RCC 7860 (cell line): ENCODE data around the gene SLC24A3.
A peak's percentile ranks its signal among the peaks of the same experiment; 100 is the strongest.

Experiments
- DNase-seq: peaks from one replicate; pipeline ENCODE4 v3.0.0-alpha.2; 2015; ENCODE audit warnings: low spot score
- FAIRE-seq: peaks from 2 replicates; lab custom pipeline; 2012; peaks lifted over from hg19 to GRCh38; lab: Jason Lieb, UNC

The SLC24A3 gene

DNA sequence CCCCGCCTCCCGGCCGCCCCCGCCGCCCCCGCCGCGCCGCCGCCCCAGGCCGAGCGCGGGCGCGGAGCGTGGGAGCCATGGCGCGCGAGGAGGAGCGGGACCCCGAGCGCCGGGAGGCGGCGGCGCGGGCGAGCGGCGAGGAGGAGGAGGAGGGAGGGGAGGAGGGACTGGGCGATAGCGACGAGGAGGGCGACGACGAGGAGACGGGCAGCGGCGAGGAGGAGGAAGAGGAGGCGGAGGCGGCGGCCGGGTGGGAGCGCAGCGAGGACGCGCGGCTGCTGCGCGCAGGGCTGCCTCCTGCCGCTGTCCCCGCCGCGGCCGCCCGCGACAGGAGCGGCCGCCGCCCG lies at the start of gene SLC24A3:
SLC24A3 (plus strand) TSS at position 174 of the 347 bp plus-strand sequence.
- no peak for DNase-seq
- FAIRE-seq: no peak

DNA sequence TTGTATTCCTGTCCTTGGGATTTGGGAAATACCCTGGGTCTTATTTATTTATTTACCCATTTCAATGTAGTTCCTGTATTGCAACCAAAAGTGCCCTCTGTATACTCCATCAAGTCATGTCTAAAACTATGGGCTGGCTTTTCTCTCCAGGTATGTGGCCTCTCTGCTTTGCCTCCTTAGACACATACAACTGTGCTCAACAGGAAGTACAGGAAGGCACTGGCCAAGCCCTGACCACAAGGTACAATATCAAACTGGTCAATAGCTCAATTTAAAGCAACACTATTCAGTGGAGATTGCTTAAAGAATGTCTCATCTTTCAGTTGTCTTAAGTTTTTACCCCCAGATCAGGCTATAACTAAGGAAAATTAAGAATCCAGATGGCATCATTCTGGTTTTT lies 42.3 kb upstream of the SLC24A3 start:
- DNase-seq (no peak), FAIRE-seq (no peak)

DNA sequence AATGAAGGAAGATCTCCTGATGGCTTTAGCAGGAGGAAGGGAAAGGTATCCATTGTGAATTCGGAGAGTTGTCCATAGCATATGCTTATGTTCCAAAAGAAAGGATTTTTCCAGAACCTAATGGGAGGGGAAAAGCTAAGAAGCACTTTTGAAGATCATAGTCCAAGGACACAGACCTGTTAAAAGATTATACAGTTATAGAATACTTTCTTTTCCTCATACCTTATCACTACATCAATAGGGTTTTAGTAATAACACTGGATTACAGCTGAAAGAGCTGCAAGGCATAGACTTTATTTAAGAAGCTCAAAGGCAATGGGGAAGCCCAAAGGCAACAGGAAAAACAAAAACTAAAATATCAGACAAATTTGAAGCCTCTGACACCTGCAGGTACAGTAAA lies 39.8 kb upstream of the SLC24A3 start:
- DNase-seq (no peak), FAIRE-seq (no peak)

DNA sequence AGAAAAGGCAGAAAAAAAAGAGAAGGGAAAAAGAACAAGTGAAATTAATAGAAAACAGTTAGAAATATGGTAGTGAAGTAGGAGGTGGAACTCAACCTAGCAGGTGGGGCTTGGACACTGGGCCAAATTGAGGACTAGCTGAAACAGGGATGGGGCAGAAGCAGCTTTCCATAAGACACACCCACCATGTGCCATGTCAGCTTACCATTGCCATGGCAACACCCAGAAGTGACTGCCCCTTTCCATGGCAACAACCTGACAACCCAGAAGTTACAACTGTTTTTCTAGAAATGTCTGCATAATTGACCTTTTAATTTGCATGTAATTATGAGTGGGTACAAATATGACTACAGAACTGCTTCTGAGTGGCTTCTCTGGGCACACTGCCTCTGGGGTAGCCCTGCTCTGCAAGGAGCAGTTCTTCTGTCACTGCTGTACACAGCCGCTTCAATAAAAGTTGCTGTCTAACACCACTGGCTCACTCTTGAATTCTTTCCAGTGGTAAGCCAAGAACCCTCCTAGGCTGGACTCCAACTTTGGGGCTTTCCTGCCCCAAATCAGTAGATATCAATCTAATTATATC lies 35.9 kb upstream of the SLC24A3 start:
- DNase-seq: no peak
- no peak for FAIRE-seq

DNA sequence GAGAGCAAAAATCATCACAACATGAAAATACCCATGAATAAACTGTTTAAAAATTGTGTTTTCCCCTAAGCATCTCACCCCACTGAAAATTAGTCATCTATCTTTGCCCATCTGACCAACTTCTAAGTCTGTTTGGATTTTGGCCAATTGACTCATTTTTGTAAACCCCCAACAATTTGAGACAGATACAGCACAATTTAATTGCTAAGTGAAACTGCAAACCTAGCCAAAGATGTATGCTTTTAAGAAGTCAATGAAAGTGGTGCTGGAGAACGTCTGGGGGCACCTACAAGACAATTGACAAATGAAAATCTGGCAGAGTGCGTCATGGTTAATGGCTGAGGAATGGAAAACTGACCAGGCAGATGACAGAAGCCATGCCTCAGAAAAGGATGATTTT lies 30.9 kb upstream of the SLC24A3 start:
- no peak for DNase-seq
- FAIRE-seq: no peak

DNA sequence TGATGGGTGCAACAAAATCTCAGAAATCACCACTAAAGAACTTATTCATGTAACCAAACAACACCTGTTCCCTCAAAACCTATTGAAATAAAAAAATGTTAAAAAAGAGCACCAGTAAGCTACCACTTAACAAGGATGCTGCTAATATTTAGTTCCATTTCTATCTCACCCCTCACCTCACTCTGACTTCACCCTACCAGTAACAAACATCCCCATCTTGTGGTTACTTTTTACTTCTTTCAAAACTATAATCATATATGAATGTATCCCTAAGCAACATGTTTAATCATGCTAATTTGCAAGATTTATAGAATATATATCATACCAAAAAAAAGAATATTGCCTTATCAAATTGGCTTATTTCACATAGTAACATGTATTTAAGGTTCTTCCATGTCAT lies 27.4 kb upstream of the SLC24A3 start:
- FAIRE-seq (no peak), DNase-seq (no peak)

DNA sequence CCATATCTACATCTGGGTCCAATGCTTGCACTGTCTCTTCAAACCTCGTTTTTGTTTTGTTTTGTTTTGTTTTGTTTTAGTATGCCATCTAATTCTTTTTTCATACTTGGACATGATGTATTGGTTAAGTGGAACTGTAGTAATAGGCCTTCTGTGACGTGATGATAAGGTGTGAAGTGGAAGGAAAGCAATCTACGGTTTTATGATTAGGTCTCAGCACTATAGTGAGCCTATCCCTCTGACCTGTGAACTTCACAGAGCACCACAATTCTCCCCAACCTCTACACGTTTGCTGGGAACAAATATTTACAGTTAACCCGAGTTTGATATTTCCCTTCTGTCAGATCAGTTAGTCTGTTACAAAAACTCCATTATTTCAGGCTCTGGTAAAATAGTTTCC lies 19.1 kb upstream of the SLC24A3 start:
- FAIRE-seq: no peak
- DNase-seq: no peak

DNA sequence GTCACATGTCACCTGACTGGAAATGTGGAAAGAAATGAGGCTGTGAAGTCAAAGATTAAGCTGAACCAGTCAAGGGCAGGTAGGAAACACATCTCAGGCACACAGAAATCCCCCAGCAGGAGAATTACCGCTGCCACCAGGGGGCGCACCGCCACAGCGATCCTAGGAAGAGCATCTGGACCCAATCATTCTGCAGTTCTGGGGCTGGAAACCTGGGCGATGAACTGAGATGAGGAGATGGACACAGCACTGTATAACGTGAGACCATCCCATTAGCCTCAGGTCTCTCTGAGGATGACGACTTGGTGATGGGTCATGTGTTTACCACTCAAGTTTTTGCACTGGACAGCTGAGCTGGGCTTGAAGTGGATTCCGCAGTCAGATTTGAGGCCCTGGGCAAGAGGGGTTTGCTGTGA lies 6.5 kb upstream of the SLC24A3 start:
- DNase-seq (peak; percentile 17), FAIRE-seq (no peak)

DNA sequence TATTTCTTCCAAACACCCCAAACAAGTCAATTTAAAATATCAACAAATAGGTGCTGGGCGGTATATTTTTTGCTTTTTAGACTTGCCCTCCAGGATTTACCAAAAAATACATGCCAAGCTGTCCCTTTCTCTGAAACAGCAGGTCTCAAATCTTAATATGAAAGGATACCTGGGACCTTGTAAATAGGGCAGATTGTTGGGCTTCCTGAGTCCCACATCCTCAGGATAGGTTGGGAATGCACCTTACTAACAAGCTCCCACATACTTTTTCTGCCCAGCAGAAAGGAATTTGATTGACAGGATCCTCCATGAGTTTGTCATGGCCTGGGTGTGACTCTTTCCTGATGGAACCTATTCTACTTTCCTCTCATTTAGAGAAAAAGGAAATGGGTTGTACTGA lies 4.9 kb upstream of the SLC24A3 start:
- FAIRE-seq (no peak), DNase-seq (no peak)

DNA sequence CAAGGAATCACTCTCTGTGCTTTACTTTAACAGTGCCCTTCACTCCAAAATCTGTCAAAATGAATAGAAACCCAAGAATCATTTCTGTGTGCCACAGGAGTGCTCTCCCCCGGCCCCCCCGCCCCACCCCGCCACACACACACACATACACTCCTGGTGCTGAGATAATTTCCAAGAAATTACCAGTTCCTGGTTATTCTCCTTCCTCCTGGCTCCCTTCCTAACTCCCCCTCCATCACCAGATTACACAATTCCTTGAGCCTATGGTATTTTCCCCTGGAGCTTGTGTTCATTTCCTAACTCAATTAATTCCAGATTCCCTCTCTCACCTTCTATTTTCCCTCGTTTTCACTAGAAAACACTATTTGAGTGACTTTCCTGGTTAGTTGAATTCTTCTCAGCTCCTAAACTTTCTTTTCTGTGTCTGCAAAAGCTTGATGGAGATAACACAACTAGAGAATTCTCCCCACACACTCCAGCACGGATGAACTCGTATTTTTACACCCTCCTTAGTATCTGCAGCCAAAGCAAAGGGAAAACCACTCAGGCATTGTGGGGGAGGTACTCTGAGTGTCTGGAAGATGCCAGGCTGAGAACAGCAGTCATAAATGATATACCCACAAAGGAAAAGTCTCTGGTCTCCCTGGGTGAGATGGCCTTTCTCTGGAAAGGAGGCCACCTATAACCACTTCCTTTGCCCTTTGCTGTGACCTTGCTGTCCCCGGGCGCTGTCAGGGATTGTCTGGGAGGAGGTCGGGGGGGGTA lies 1.9 kb upstream of the SLC24A3 start:
- DNase-seq: no peak
- no peak for FAIRE-seq

DNA sequence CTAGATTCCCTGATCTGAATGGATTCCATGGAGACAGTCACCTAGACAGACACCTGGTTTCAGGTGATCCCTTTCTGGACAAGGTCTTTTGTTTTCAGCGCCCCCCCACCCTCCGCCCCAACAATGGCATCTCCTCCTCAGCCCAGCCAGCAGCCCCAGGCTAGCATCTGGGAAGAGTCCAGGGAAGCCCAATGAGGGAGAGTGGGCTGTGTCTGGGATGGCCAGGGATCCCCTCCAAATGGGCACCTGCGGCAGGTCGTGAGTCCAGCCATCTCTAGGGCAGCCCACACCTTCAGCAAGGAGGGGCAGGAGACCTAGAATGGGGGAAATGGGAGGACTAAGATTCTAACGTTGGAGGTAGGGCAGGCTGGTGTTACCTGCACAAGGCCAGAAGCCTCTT lies 1.2 kb upstream of the SLC24A3 start:
- FAIRE-seq (no peak), DNase-seq (no peak)

DNA sequence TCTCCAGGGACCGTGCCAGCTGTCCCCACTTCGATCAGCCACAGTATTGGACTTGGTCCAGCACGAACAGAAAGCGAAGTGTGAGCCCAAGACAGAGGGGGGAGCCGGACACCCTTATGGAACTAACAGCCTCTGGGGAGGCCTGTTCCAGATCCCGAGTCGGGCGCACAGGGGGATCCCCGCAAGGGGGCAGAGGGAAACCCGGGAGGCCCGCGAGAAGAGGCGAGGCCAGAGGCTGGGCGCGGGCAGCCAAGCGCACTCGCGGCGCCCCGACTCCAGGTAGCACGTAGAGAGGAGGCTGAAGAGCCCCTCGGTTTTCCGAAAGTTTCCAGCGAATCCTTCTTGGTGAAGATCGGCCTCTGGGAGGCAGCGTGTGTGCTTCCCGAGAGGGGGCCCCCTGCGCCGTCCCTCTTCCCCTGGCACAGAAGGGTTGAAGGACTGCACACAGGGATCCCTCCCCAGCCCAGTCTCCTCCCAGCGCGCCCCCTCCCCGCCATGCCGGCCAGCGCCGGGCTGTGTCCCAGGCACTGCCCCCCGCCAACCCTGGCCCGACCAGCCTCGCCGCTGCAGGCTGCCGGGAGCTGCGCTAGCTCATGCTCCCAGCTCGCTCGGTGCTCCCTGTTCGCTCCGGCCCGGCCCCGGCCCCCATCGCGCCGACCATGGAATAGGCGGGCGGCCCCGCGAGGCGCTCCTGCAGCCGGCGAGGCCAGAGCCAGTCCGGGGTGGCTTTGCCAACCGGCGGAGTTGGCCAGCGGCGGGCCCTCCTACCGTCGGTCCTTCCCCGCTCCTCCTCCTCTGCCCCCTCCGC lies 577 bp upstream of the SLC24A3 start:
- no peak for FAIRE-seq
- no peak for DNase-seq

DNA sequence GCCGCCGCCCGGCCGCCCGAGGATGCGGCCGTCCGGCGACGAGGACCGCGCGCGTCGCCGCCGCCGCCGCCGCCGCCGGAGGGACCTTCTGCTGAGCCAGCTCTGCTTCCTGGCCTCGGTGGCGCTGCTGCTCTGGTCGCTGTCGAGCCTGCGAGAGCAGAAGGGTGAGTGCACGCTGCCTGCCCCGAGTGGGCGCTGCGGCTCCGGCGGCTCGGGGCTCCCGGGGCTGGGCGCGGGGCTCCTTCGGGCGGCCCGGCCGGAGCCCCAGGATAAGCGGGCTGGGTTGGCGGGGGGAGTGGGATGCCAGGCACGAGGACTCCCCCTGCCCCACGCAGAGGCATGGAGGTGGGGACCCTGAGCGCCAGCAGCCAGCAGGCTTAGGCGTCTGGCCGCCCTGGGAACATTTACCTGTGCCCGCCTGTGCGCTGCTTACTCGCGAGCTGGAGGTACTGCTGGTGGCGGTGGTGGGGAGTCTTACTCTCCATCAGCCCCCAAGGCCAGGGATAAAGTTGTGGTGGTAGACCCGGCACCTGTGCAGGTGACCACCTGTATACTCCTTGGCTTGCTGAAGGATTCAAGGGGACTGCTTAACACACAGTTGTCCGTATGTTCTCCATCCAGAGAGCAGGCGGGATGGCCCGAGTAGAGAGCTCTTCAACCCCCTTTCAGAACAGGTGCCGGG lies 520 bp downstream of the SLC24A3 start:
- FAIRE-seq (no peak), DNase-seq (no peak)

DNA sequence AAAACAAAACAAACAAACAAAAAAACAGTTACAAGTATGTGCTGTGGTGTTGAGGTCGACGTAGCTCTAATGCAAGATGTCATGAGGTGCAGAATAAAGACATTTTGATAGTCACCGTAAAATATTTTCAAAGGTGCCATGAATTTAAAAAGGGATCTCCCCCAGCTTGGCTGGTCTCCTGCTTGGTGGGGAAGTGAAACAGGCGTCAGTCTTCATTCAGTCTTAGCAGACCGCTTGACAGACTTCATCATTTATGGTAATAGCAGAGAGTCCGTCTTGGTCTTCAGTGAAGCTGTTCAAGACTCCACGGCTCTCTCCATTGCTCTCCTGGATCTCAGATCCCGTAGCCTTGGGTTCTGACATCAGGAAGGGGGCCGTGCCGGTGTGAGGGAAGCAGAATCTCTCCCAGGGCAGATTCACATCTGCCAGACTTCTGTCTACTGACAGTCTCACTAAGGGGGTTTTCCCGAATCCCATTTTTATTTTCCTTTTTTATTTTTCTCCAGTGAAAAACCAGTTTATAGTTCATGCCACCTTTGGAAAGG lies 1.6 kb downstream of the SLC24A3 start:
- FAIRE-seq (no peak), DNase-seq (no peak)

DNA sequence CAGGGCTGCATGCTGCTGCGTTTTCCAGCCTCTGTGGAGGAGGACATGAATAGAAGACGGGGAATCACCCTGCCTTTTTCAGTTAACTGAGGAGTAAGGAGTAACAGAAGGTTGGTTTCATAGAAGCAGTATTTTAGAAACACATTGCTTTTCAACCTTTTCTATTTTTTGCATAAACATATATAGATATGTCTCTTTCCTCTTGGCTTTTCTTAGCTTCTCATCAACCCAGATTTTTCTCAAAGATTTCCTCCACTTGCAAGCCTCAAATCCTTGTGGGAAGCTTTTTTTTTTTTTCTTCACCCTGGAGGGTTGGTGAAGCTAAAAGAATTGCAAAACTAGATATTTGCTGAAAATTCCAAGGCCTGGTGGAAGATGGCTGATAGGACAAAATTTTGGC lies 6.0 kb downstream of the SLC24A3 start:
- FAIRE-seq (no peak), DNase-seq (no peak)

DNA sequence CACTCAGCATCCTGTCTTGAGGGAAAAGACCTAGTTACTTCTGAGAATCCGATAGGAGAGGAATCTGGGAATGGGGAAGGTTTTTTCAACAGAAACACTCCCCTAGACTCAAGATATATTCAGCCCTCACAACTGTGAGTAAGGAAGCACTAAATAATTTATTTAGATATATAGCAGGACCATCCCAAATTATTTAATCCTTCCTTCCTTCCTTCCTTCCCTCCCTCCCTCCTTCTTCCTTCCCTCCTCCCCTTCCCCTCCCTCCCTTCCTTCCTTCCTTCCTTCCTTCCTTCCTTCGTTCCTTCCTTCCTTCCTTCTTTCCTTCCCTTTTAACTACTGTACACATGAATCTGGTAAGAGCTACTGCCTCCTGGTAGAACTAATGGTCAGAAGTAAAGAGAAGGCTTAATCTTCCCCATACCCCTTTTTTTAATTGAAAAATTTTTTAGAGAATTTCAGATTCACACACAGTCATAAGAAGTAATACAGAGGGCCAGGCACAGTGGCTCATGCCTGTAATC lies 10.1 kb downstream of the SLC24A3 start:
- DNase-seq: no peak
- FAIRE-seq: no peak

DNA sequence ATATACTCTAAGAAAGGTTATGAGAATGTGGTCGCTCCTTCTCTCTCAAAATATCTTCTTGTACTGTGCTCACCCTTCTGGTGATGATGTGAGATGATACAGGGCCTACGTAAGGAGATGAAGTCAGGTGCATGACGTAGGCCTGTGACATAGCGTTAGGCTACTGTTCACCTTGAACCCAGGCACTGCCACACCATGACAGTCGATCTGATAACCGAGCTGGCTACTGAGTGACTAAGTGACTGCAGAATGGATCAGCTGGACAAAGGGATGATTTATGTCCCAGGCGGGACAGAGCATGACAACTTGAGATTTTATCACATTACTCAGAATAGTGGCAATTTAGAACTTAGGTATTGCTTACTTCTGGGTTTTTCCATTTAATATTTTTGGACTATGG lies 11.2 kb downstream of the SLC24A3 start:
- FAIRE-seq (no peak), DNase-seq (no peak)

DNA sequence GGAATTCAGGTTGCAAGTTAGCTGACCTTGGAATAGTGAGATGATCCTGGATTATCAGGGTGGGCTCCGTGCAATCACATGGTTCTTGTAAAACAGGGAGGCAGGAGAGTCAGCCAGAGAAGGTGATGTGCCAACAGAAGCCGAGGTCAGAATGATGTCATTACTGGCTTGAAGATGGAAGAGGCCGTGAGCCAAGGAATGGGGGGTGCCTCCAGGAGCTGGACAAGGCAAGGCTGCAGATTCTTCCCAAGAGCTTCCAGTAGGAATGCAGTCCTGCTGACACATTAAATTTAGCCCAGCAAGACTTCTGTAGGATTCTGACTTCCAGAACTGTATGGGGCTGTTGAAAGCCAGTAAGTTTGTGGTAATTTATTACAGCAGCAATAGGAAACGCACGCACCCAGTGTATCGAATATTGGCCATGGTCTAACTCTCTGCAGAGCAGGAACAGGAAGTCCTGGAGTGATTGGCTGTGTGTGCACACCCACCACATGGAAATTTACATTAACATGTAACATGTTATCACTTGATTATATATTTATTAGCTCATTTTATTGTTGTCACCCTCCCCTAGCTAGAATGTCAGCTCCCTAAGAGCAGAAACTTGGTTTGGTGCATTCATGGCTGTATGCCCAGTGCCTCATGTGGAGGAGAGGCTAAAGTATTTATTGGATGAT lies 19.1 kb downstream of the SLC24A3 start:
- no peak for DNase-seq
- no peak for FAIRE-seq

DNA sequence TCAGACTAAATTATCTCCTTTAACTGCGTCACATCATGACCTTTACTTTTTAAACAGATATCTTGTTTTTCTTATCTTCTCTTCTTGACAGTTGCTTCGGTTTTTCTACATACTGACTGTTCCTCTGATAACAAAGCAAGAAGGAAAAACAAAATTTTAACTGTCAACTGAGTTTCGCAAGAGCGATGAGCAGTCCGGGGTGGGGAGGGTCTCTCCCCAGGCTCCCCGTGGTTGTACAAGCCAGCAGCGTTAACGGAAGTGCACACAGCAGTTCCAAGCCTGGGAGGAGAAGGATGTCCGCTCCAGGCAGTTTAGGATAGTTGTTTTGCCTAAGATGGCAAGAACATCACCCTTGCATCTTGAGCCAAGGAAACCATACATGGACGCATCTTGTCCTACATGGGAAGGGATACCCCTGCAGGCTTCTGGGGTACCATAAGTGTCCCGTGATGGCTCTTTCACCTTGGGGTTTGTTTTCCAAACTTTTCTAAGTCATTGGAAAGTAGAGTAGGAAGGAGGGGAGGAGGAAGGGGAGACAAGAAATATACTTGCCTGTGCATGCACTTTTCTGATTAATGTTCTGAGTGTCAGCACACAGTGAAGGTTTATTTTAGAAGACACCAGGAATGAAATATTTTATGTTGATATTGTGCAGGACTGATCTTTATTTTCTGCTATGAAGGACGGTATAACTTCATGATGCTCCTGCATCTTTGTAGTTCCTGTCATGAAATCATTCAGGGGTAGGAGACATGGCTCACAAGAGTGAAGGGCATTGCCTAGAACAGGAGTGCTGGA lies 20.8 kb downstream of the SLC24A3 start:
- DNase-seq (no peak), FAIRE-seq (no peak)
